Suprapubic skin (tissue), 4 donors: ENCODE measurements around the gene HMGCR. TPM values are rescaled to one million over a fixed set of nuclear protein-coding genes. Genes with fewer than 3 reads are reported as not detected.

Source experiments
- DNase-seq, 2 donors: peaks; one replicate each; pipeline ENCODE4 v3.0.0-alpha.2; 2019; ENCODE audit warnings: low spot score in 2 of 2
- H3K27ac ChIP-seq: fragments of 200-600 bp; sonication (generic); one replicate; pipeline ENCODE4 v1.5.1; 2019
- H3K27me3 ChIP-seq: fragments of 200-600 bp; sonication (generic); one replicate; pipeline ENCODE4 v1.5.1; 2019
- H3K36me3 ChIP-seq: fragments of 200-600 bp; sonication (generic); one replicate; pipeline ENCODE4 v1.5.1; 2019
- H3K4me1 ChIP-seq: fragments of 200-600 bp; sonication (generic); one replicate; pipeline ENCODE4 v1.5.1; 2019
- H3K4me3 ChIP-seq: fragments of 200-600 bp; sonication (generic); one replicate; pipeline ENCODE4 v1.5.1; 2019; ENCODE audit warnings: mild to moderate bottlenecking
- H3K9me3 ChIP-seq: fragments of 200-600 bp; sonication (generic); one replicate; pipeline ENCODE4 v1.5.1; 2019
- EP300 ChIP-seq: sonication (generic); formaldehyde crosslinking; IDR thresholded peaks from one replicate; pipeline ENCODE4 v1.6.1; 2017; ENCODE audit warnings: antibody characterized with exemption
- POLR2A ChIP-seq, 2 donors: fragments of 450-650 bp; IDR thresholded peaks; one replicate each; pipeline ENCODE4 v1.6.1; 2017; ENCODE audit warnings: antibody characterized with exemption in 2 of 2, mild to moderate bottlenecking in 2 of 2, moderate library complexity in 2 of 2
- POLR2AphosphoS5 ChIP-seq, 3 donors: sonication (generic); formaldehyde crosslinking; IDR thresholded peaks; one replicate each; pipeline ENCODE4 v1.6.1; 2017; ENCODE audit warnings: antibody characterized with exemption in 3 of 3
- WGBS: methylation state at CpG from one replicate; pipeline ENCODE4 v1.1.5; 2018; 5-methylcytosine and 5-hydroxymethylcytosine counted together
- total RNA-seq, 4 donors: library from RNA; depleted of rRNA; stranded (reverse); fragments of >200 nt; gene quantifications; one replicate each; pipeline ENCODE4 v1.1.0, GENCODE V29; 2016
- TF ChIP-seq, protein P1 (sequence below), 2 donors: fragments of 200-600 bp in 1 of 2; fragments of 450-650 bp in 1 of 2; sonication (generic) in 1 of 2; IDR thresholded peaks; one replicate each; pipeline ENCODE4 v1.5.1; 2016 to 2019; ENCODE audit warnings: antibody characterized with exemption in 2 of 2, mild to moderate bottlenecking in 1 of 2, moderate library complexity in 1 of 2

Gene HMGCR
- total RNA-seq, 4 donors from 2014 or later, result 72.4 to 292 (median 96.2) TPM

DNA sequence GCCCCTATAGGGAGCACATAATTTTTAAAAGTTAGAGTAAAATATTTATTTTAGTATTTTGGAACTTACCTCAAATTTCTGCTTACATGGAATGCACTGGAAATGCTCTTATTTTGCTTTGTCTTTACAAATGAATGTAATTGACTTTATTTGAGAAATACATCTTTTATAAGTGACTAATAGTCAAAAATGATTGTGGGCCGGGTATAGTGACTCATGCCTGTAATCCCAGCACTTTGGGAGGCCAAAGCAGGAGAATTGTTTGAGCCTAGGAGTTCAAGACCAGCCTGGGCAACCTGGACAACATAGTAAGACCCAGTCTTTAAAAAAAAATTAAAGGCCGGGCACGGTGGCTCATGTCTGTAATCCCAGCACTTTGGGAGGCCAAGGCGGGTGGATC is 5.8 kb downstream of the HMGCR start:
- Histone ChIP-seq H3K4me1 (peaks cover 41% of the 10 kb centered on the region), H3K9me3 (no peaks in the 10 kb centered on the region), H3K36me3 (peaks cover 32% of the 10 kb centered on the region), H3K27ac (no peak overlapping the region), H3K4me3 (no peak overlapping the region), H3K27me3 (no peaks in the 10 kb centered on the region)
- 92% methylated on average over 4 of the region's 4 CpGs for WGBS
- no peak for DNase-seq
- TF ChIP-seq, protein P1, sequence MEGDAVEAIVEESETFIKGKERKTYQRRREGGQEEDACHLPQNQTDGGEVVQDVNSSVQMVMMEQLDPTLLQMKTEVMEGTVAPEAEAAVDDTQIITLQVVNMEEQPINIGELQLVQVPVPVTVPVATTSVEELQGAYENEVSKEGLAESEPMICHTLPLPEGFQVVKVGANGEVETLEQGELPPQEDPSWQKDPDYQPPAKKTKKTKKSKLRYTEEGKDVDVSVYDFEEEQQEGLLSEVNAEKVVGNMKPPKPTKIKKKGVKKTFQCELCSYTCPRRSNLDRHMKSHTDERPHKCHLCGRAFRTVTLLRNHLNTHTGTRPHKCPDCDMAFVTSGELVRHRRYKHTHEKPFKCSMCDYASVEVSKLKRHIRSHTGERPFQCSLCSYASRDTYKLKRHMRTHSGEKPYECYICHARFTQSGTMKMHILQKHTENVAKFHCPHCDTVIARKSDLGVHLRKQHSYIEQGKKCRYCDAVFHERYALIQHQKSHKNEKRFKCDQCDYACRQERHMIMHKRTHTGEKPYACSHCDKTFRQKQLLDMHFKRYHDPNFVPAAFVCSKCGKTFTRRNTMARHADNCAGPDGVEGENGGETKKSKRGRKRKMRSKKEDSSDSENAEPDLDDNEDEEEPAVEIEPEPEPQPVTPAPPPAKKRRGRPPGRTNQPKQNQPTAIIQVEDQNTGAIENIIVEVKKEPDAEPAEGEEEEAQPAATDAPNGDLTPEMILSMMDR (IDR thresholded peaks at IDR 0.05), result no peak
- TF ChIP-seq POLR2AphosphoS5 (IDR thresholded peaks at IDR 0.05), result no peak

DNA sequence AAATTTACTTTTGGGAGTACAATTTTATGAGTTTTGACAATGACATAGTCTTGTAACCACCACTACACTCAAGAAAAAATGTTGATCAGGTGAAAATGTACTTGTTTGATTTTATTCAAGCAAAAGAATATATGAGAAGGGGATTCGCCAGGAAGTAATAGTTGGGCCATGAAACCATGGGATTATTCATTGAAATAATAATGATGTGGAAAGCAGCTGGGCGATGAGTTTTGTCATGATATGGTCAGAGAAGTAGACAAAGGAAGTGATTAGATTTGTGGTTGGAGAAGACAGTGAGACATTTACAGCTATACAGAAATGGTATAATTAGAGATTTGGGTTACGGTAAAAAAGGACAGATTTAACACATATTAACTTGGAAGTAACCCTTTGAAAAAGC is 11.2 kb downstream of the HMGCR start:
- no peak overlapping the region for H3K27ac ChIP-seq
- no peaks in the 10 kb centered on the region for H3K27me3 ChIP-seq
- WGBS, result 94% methylated on average over 3 of the region's 3 CpGs
- peaks cover 73% of the 10 kb centered on the region for H3K36me3 ChIP-seq
- TF ChIP-seq, protein P1 (IDR thresholded peaks at IDR 0.05), result no peak
- TF ChIP-seq POLR2A (IDR thresholded peaks at IDR 0.05) (no peak), EP300 (no peak), POLR2AphosphoS5 (IDR thresholded peaks at IDR 0.05) (no peak)
- no peak for DNase-seq
- no peaks in the 10 kb centered on the region for H3K4me1 ChIP-seq
- H3K9me3 ChIP-seq, result no peaks in the 10 kb centered on the region
- H3K4me3 ChIP-seq, result no peak overlapping the region

DNA sequence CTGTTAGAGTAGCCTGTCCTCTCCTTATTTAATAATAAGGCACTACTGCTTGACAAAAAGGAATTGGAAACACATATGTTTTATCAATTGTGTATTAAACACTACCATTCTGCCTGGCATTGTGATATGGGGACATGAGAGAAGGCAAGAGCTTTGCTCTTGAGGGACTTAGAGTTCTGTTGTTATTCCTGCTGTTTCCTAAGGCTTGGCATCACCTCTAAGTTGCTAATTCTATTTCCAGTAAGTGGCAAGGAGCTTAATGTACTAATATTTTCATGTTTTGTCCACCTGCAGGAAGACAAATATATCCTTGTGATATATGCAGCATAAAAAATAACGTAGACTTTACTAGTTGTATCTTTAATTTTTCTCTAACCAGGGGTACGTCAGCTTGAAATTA is 12.6 kb downstream of the HMGCR start:
- Histone ChIP-seq H3K4me1 (no peaks in the 10 kb centered on the region), H3K27ac (no peak overlapping the region), H3K4me3 (no peak overlapping the region), H3K27me3 (no peaks in the 10 kb centered on the region), H3K36me3 (peaks cover 79% of the 10 kb centered on the region), H3K9me3 (no peaks in the 10 kb centered on the region)
- TF ChIP-seq, protein P1 (IDR thresholded peaks at IDR 0.05), result no peak
- no peak for TF ChIP-seq POLR2A (IDR thresholded peaks at IDR 0.05)
- TF ChIP-seq EP300, result no peak
- no peak for TF ChIP-seq POLR2AphosphoS5 (IDR thresholded peaks at IDR 0.05)
- WGBS, result 94% methylated on average over 2 of the region's 2 CpGs
- DNase-seq, result no peak

DNA sequence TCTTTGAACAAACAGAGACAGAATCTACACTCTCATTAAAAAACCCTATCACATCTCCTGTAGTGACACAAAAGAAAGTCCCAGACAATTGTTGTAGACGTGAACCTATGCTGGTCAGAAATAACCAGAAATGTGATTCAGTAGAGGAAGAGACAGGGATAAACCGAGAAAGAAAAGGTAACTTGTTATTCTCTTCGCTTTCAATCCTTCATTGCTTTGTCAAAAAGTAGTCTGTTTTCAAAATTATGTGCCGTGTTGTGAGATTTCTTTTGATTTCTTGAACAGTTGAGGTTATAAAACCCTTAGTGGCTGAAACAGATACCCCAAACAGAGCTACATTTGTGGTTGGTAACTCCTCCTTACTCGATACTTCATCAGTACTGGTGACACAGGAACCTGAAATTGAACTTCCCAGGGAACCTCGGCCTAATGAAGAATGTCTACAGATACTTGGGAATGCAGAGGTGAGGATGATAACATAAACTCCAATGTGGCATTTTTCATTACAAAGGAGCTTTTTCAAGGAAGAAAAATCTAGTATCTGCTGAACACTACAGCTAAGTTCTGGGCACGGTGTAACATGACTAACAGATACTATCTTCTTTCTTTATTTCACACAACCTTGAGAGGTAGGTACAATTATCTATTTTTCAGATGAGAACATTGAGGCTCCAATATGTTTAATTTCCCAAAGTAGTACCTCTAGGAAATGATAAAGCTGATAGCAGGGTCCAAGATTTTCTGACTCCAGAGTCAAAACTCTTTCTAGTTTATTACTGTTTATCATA is 14.3 kb downstream of the HMGCR start:
- no peak for TF ChIP-seq EP300
- TF ChIP-seq POLR2A (IDR thresholded peaks at IDR 0.05), result no peak
- TF ChIP-seq, protein P1 (IDR thresholded peaks at IDR 0.05), result no peak
- TF ChIP-seq POLR2AphosphoS5 (IDR thresholded peaks at IDR 0.05), result no peak
- DNase-seq, result no peak
- H3K27me3 ChIP-seq, result no peaks in the 10 kb centered on the region
- 94% methylated on average over 7 of the region's 7 CpGs for WGBS
- H3K4me1 ChIP-seq, result no peaks in the 10 kb centered on the region
- no peak overlapping the region for H3K27ac ChIP-seq
- peaks cover 80% of the 10 kb centered on the region for H3K36me3 ChIP-seq
- H3K9me3 ChIP-seq, result no peaks in the 10 kb centered on the region
- no peak overlapping the region for H3K4me3 ChIP-seq

DNA sequence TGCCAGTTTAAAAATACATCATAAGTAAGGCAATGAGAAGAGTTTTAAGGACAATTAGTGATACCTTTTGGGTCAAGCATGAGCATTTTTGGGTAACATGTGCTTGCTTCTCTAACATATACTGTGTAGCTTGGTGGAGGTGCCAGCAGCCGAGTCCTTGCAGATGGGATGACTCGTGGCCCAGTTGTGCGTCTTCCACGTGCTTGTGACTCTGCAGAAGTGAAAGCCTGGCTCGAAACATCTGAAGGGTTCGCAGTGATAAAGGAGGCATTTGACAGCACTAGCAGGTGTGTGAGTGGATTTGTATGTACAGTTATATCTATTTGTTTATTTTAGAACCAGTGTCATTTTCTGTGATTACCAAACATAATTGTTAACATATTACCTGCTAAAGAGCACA is 18.2 kb downstream of the HMGCR start:
- WGBS, result 93% methylated on average over 6 of the region's 6 CpGs
- H3K4me3 ChIP-seq, result no peak overlapping the region
- H3K27ac ChIP-seq, result no peak overlapping the region
- no peaks in the 10 kb centered on the region for H3K4me1 ChIP-seq
- no peaks in the 10 kb centered on the region for H3K27me3 ChIP-seq
- no peak for TF ChIP-seq POLR2A (IDR thresholded peaks at IDR 0.05)
- no peaks in the 10 kb centered on the region for H3K9me3 ChIP-seq
- peaks cover 92% of the 10 kb centered on the region for H3K36me3 ChIP-seq
- no peak for DNase-seq

DNA sequence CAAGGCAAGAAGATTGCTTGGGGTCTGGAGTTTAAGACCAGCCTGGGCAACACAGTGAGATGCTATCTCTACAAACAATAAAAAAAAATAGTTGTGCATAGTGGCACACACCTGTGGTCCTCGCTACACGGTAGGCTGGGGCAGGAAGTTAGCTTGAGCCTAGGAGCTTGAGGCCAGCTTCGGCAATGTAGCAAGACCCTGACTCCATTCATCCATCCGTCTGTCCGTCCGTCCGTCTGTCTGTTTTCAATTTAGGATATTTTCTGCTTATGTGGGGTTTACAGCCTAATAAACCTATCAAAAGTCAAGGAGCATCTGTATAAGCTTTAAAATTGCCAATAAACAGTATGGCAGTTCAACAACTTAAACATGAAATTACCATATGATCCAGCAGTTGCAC is 19.7 kb downstream of the HMGCR start:
- no peak for TF ChIP-seq POLR2A (IDR thresholded peaks at IDR 0.05)
- no peak for TF ChIP-seq EP300
- TF ChIP-seq, protein P1 (IDR thresholded peaks at IDR 0.05), result no peak
- no peak for TF ChIP-seq POLR2AphosphoS5 (IDR thresholded peaks at IDR 0.05)
- no peaks in the 10 kb centered on the region for H3K9me3 ChIP-seq
- H3K4me3 ChIP-seq, result no peak overlapping the region
- H3K36me3 ChIP-seq, result peaks cover 86% of the 10 kb centered on the region
- no peaks in the 10 kb centered on the region for H3K4me1 ChIP-seq
- no peak overlapping the region for H3K27ac ChIP-seq
- no peaks in the 10 kb centered on the region for H3K27me3 ChIP-seq
- no peak for DNase-seq
- WGBS, result 95% methylated on average over 7 of the region's 7 CpGs
